Testis (tissue), 2 donors: ENCODE data around the gene NLRP1.

Experiments
- POLR2A ChIP-seq: fragments of 450-650 bp; IDR thresholded peaks from one replicate; pipeline ENCODE4 v1.6.1; 2017; ENCODE audit warnings: antibody characterized with exemption, mild to moderate bottlenecking, moderate library complexity
- TF ChIP-seq, protein P1 (sequence below), 3 experiments: fragments of 450-650 bp in 2 of 3; fragments of 200-600 bp in 1 of 3; sonication (generic) in 1 of 3; IDR thresholded peaks; one replicate each; pipeline ENCODE4 v1.5.1; 2016 to 2019; ENCODE audit warnings: antibody characterized with exemption in 3 of 3, mild to moderate bottlenecking in 2 of 3, moderate library complexity in 1 of 3

DNA sequence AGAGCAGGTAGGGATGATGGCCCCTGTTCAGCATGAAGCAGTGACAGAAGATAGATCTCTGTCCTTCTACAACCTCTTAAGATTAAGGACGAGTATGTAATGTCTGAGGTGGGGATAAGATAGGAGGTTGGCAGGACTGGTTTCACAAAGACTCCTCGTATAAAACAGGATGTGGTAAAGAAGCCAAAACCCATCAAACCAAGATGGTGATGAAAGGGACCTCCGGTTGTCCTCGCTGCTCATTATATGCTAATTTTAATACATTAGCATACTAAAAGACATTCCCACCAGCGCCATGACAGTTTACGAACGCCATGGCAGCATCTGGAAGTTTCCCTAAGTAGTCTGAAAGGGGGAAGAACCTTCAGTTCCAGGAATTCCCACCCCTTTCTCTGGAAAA lies 70.7 kb downstream of the NLRP1 start:
- TF ChIP-seq, protein P1, sequence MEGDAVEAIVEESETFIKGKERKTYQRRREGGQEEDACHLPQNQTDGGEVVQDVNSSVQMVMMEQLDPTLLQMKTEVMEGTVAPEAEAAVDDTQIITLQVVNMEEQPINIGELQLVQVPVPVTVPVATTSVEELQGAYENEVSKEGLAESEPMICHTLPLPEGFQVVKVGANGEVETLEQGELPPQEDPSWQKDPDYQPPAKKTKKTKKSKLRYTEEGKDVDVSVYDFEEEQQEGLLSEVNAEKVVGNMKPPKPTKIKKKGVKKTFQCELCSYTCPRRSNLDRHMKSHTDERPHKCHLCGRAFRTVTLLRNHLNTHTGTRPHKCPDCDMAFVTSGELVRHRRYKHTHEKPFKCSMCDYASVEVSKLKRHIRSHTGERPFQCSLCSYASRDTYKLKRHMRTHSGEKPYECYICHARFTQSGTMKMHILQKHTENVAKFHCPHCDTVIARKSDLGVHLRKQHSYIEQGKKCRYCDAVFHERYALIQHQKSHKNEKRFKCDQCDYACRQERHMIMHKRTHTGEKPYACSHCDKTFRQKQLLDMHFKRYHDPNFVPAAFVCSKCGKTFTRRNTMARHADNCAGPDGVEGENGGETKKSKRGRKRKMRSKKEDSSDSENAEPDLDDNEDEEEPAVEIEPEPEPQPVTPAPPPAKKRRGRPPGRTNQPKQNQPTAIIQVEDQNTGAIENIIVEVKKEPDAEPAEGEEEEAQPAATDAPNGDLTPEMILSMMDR (IDR thresholded peaks at IDR 0.05) = no peak
- TF ChIP-seq POLR2A = no peak
